Natural killer cell (primary cell): ENCODE results near the gene PBXIP1. TPM values are rescaled to one million over a fixed set of nuclear protein-coding genes. Genes with fewer than 3 reads are reported as not detected.

ENCODE experiments used
- ATAC-seq, 3 donors: fragments of 150-1000 bp in 2 of 3; fragments of 200-7000 bp in 1 of 3; cut with Tn5 transposase; 1 replicate in 1 of 3; 2 replicates in 2 of 3; pipeline ENCODE4 v1.10.0; 2021; ENCODE audit warnings: mild to moderate bottlenecking in 2 of 3, moderate library complexity in 2 of 3
- DNase-seq, 2 donors: peaks; one replicate each; pipeline versions ENCODE4 v3.0.0 to v3.0.0-alpha.2; 2013 to 2021; ENCODE audit warnings: mixed read lengths in 1 of 2
- H3K27ac ChIP-seq: one replicate; pipeline ENCODE4 v1.5.1; 2013; ENCODE audit warnings: mild to moderate bottlenecking, low read length
- H3K27me3 ChIP-seq: one replicate; pipeline ENCODE4 v1.6.1; 2013; ENCODE audit warnings: low read length; ENCODE audit not compliant: control insufficient read depth, insufficient read depth
- H3K36me3 ChIP-seq: one replicate; pipeline ENCODE4 v1.6.1; 2013; ENCODE audit warnings: low read length; ENCODE audit not compliant: control insufficient read depth, insufficient read depth
- H3K4me1 ChIP-seq: one replicate; pipeline ENCODE4 v1.6.1; 2013; ENCODE audit warnings: low read length; ENCODE audit not compliant: control insufficient read depth, insufficient read depth
- H3K4me3 ChIP-seq: one replicate; pipeline ENCODE4 v1.5.1; 2013; ENCODE audit warnings: low read length
- H3K9me3 ChIP-seq: one replicate; pipeline ENCODE4 v1.6.1; 2013; ENCODE audit warnings: low read length; ENCODE audit not compliant: control insufficient read depth, insufficient read depth
- H3K27ac Mint-ChIP-seq, 2 donors: one replicate each; pipeline ENCODE4 v1.8.0; 2022; ENCODE audit warnings: mild to moderate bottlenecking in 2 of 2, mixed read lengths in 2 of 2, moderate library complexity in 1 of 2
- H3K27me3 Mint-ChIP-seq, 2 donors: one replicate each; pipeline ENCODE4 v1.8.0; 2022; ENCODE audit warnings: low read depth in 2 of 2, mixed read lengths in 2 of 2
- H3K36me3 Mint-ChIP-seq: one replicate; pipeline ENCODE4 v1.8.0; 2022; ENCODE audit warnings: mixed read lengths
- H3K4me1 Mint-ChIP-seq, 2 donors: one replicate each; pipeline ENCODE4 v1.8.0; 2022; ENCODE audit warnings: mixed read lengths in 2 of 2
- H3K4me3 Mint-ChIP-seq: one replicate; pipeline ENCODE4 v1.8.0; 2022; ENCODE audit warnings: mild to moderate bottlenecking, moderate library complexity, mixed read lengths
- H3K9me3 Mint-ChIP-seq, 2 donors: one replicate each; pipeline ENCODE4 v1.8.0; 2022; ENCODE audit warnings: mixed read lengths in 2 of 2
- CTCF ChIP-seq: fragments of 200-600 bp; IDR thresholded peaks from one replicate; pipeline ENCODE4 v1.8.0; 2022; ENCODE audit warnings: antibody characterized with exemption
- WGBS: methylation state at CpG from one replicate; pipeline ENCODE4 v1.1.7; 2013; ENCODE audit warnings: missing lambda C conversion rate; ENCODE audit not compliant: insufficient coverage; 5-methylcytosine and 5-hydroxymethylcytosine counted together
- intact Hi-C: fragments of 100-400 bp; cut with micrococcal nuclease; formaldehyde crosslinking; loops from one replicate; pipeline ENCODE4 v1.14.2; 2022
- total RNA-seq, 4 donors: library from RNA; stranded (reverse); fragments of 120-200 nt in 1 of 4; gene quantifications; one replicate each; pipeline versions ENCODE4 v1.2.3 to v1.2.4, GENCODE V29; 2013 to 2022

The PBXIP1 gene
- total RNA-seq, 3 donors from 2014 or later (not counting 1 experiment from before 2014, with no cell fraction given) = 158 to 200 (median 197) TPM

DNA sequence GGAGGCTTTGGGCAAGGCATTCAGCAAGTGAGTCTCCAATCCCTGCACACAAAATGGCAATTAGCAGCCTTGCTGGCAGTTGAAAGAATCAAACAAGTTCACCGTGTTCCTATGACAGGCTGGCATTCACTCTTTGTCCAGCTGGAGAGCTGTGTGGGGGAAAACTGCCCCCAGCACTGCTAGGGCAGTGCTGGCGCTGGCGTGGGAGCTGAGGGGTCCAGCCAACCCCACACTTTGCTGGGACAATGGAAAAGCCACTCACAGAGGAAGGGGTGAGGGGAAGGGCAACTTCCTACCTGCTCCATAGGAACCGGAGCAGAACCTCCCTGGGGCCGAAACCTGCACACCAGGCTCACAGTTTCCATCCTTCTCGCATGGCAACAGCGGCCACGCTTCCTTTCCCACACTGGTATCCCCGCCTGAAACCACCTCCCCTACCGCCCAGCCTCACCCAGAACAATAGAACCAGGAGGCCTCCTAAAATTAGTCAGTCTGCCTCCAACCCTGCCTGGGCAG is 59.1 kb downstream of the PBXIP1 start:
- no peaks in the 10 kb centered on the region for H3K9me3 Mint-ChIP-seq
- WGBS = 73% methylated on average over 10 of the region's 10 CpGs
- H3K4me1 Mint-ChIP-seq = no peaks in the 10 kb centered on the region
- Histone ChIP-seq H3K27me3 (no peaks in the 10 kb centered on the region), H3K27ac (no peak overlapping the region), H3K9me3 (no peaks in the 10 kb centered on the region), H3K36me3 (no peaks in the 10 kb centered on the region), H3K4me3 (no peak overlapping the region), H3K4me1 (no peaks in the 10 kb centered on the region)
- intact Hi-C loops = no loop called here
- no peak overlapping the region for H3K4me3 Mint-ChIP-seq
- DNase-seq = no peak
- peaks cover 0 to 4% of the 10 kb centered on the region in 2 donors for H3K27me3 Mint-ChIP-seq
- no peak overlapping the region for H3K27ac Mint-ChIP-seq
- no peak for ATAC-seq
- H3K36me3 Mint-ChIP-seq = no peaks in the 10 kb centered on the region
- no peak for TF ChIP-seq CTCF

DNA sequence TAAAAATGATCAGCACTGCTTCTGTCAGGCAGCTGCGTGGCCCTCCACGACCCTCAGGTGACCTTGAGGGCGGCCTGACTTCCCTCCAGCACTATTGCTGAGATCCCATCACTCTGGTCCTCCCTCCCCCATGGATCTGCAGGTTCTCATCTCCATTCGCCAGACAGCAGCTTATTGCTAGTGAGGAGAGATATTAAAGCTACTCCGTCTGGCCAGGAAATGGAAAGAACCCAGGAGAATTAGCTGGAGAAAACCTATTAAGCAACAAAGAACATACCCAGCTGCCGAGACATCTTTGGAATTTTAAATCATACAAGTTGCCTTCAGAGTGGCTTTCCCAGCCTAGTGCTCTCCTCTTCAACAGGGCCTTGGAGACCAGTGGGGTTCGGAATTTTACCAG is 60.1 kb downstream of the PBXIP1 start:
- H3K4me3 Mint-ChIP-seq = no peak overlapping the region
- 82% methylated on average over 7 of the region's 7 CpGs for WGBS
- H3K4me1 ChIP-seq = no peaks in the 10 kb centered on the region
- H3K9me3 Mint-ChIP-seq = no peaks in the 10 kb centered on the region
- H3K27me3 ChIP-seq = no peaks in the 10 kb centered on the region
- no peaks in the 10 kb centered on the region for H3K36me3 ChIP-seq
- H3K27ac ChIP-seq = no peak overlapping the region
- no peaks in the 10 kb centered on the region for H3K36me3 Mint-ChIP-seq
- no peak overlapping the region for H3K27ac Mint-ChIP-seq
- no peaks in the 10 kb centered on the region for H3K9me3 ChIP-seq
- H3K4me3 ChIP-seq = no peak overlapping the region
- intact Hi-C loops = no loop called here
- no peaks in the 10 kb centered on the region for H3K4me1 Mint-ChIP-seq
- ATAC-seq (no peak), DNase-seq (no peak)
- no peak for TF ChIP-seq CTCF
- H3K27me3 Mint-ChIP-seq = peaks cover 0 to 4% of the 10 kb centered on the region in 2 donors

Other genes with a start within 250 kb of the PBXIP1 start
- gene KCNN3, start 85.8 kb downstream of the PBXIP1 start, total RNA-seq = under 1 TPM in 2 of 3 donors, not detected in 1; 0.05 to 0.95 TPM
- 10 to 100 TPM in 2 of 3 donors, 1 to 10 TPM in 1; 9.0 to 12.1 (median 11.0) TPM for gene PMVK, start 19.4 kb downstream of the PBXIP1 start, total RNA-seq
- gene PYGO2, start 5.7 kb upstream of the PBXIP1 start, total RNA-seq = 10 to 100 TPM; 21.6 to 32.1 (median 27.5) TPM
- 100 to 1,000 TPM in 1 of 3 donors, 10 to 100 TPM in 2; 94.6 to 112 (median 96.8) TPM for gene SHC1, start 14.6 kb upstream of the PBXIP1 start, total RNA-seq
- gene CKS1B, start 18.6 kb upstream of the PBXIP1 start, total RNA-seq = 10 to 100 TPM in 2 of 3 donors, 1 to 10 TPM in 1; 8.5 to 13.0 (median 12.9) TPM
- 10 to 100 TPM; 32.1 to 47.6 (median 38.7) TPM for gene FLAD1, start 27.2 kb upstream of the PBXIP1 start, total RNA-seq
- gene LENEP, start 37.5 kb upstream of the PBXIP1 start, total RNA-seq = not detected
- 10 to 100 TPM; 61.2 to 75.4 (median 63.3) TPM for gene ZBTB7B, start 46.7 kb upstream of the PBXIP1 start, total RNA-seq
- gene DCST2, start 77.7 kb upstream of the PBXIP1 start, total RNA-seq = under 1 TPM; 0.30 to 0.92 (median 0.32) TPM
- under 1 TPM in 2 of 3 donors, not detected in 1; 0.35 to 0.60 TPM for gene DCST1, start 77.7 kb upstream of the PBXIP1 start, total RNA-seq
- 10 to 100 TPM; 54.6 to 83.2 (median 64.7) TPM for gene ADAM15, start 95.2 kb upstream of the PBXIP1 start, total RNA-seq
- gene EFNA4, start 107.6 kb upstream of the PBXIP1 start, total RNA-seq = 1 to 10 TPM; 4.6 to 6.8 (median 5.5) TPM
- gene EFNA3, start 122.7 kb upstream of the PBXIP1 start, total RNA-seq = 1 to 10 TPM in 1 of 3 donors, under 1 TPM in 2; 0.52 to 1.1 (median 0.68) TPM
- 1 to 10 TPM; 1.5 to 1.9 (median 1.9) TPM for gene EFNA1, start 171.8 kb upstream of the PBXIP1 start, total RNA-seq
- gene SLC50A1, start 179.8 kb upstream of the PBXIP1 start, total RNA-seq = 10 to 100 TPM; 31.7 to 33.5 (median 32.7) TPM
- gene DPM3, start 184.4 kb upstream of the PBXIP1 start, total RNA-seq = 10 to 100 TPM; 26.8 to 45.7 (median 41.5) TPM
- gene KRTCAP2, start 217.2 kb upstream of the PBXIP1 start, total RNA-seq = 100 to 1,000 TPM in 2 of 3 donors, 10 to 100 TPM in 1; 95.3 to 113 (median 104) TPM
- 1 to 10 TPM in 2 of 3 donors, under 1 TPM in 1; 0.94 to 4.9 (median 2.5) TPM for gene TRIM46, start 217.8 kb upstream of the PBXIP1 start, total RNA-seq